ENCODE data around the gene IRF1. TPM values are rescaled to one million over a fixed set of nuclear protein-coding genes. Genes with fewer than 3 reads are reported as not detected.
"Not testable (repeated sequence)": the region's sequence is repeated elsewhere in the genome, so short reads cannot be mapped to it uniquely, and the experiment has no call there.

The IRF1 gene
- total RNA-seq, 1 experiment from 2014 or later = 5.7 TPM

GRCh38 chr5:132438917-132439316, 51.7 kb downstream of the IRF1 start:
- TF ChIP-seq CTCF (conservative IDR thresholded peaks at IDR 0.05; ENCODE audit: low read depth, low read length) (no peak), EZH2 (IDR thresholded peaks at IDR 0.05; ENCODE audit: borderline replicate concordance, low read depth, low read length, poor library complexity, severe bottlenecking) (no peak)
- Histone ChIP-seq H3K9me3 (ENCODE audit: low read depth, low read length, poor library complexity, severe bottlenecking) (no peaks in the 10 kb centered on the region), H3K27me3 (replicated peaks; ENCODE audit: insufficient read depth, low read depth, low read length, poor library complexity) (no peaks in the 10 kb centered on the region), H3K36me3 (ENCODE audit: insufficient read depth, low read length, poor library complexity, severe bottlenecking) (no peaks in the 10 kb centered on the region), H3K27ac (ENCODE audit: low read depth, low read length, poor library complexity, severe bottlenecking) (no peak overlapping the region), H3K4me1 (ENCODE audit: insufficient read depth, low read length, poor library complexity, severe bottlenecking) (peaks cover 11% of the 10 kb centered on the region), H3K4me3 (ENCODE audit: low read depth, low read length, poor library complexity, severe bottlenecking) (no peak overlapping the region)
- intact Hi-C loops (cut with micrococcal nuclease; ENCODE audit: unreplicated experiment) = no loop called here
- DNase-seq (ENCODE audit: low spot score) = no peak
- CTCF ChIA-PET = no interaction called here
- BruUV-seq (replicated peaks) = no TSS peak
- POLR2A ChIA-PET (ENCODE audit: low non-redundant PET) = no interaction called here

- H3K36me3 ChIP-seq (ENCODE audit: insufficient read depth, low read length, poor library complexity, severe bottlenecking); H3K9me3 ChIP-seq (ENCODE audit: low read depth, low read length, poor library complexity, severe bottlenecking); intact Hi-C loops (cut with micrococcal nuclease; ENCODE audit: unreplicated experiment); H3K4me3 ChIP-seq (ENCODE audit: low read depth, low read length, poor library complexity, severe bottlenecking); BruUV-seq (replicated peaks); CTCF ChIA-PET; H3K27me3 ChIP-seq (replicated peaks; ENCODE audit: insufficient read depth, low read depth, low read length, poor library complexity); DNase-seq (ENCODE audit: low spot score); H3K27ac ChIP-seq (ENCODE audit: low read depth, low read length, poor library complexity, severe bottlenecking); POLR2A ChIA-PET (ENCODE audit: low non-redundant PET): not testable (repeated sequence)
- H3K4me1 ChIP-seq (ENCODE audit: insufficient read depth, low read length, poor library complexity, severe bottlenecking) = peaks cover 11% of the 10 kb centered on the region
Observed at GRCh38 chr5:132438267-132438645, 52.3 kb downstream of the IRF1 start.

GRCh38 chr5:132437604-132438266, 52.8 kb downstream of the IRF1 start:
- no peaks in the 10 kb centered on the region for H3K9me3 ChIP-seq (ENCODE audit: low read depth, low read length, poor library complexity, severe bottlenecking)
- no TSS peak for BruUV-seq (replicated peaks)
- intact Hi-C loops (cut with micrococcal nuclease; ENCODE audit: unreplicated experiment) = no loop called here
- POLR2A ChIA-PET (ENCODE audit: low non-redundant PET) = no interaction called here
- peak; percentile 67 for DNase-seq (ENCODE audit: low spot score)
- H3K36me3 ChIP-seq (ENCODE audit: insufficient read depth, low read length, poor library complexity, severe bottlenecking) = no peaks in the 10 kb centered on the region
- H3K4me3 ChIP-seq (ENCODE audit: low read depth, low read length, poor library complexity, severe bottlenecking) = no peak overlapping the region
- TF ChIP-seq EZH2 (IDR thresholded peaks at IDR 0.05; ENCODE audit: borderline replicate concordance, low read depth, low read length, poor library complexity, severe bottlenecking) = no peak
- no peak for TF ChIP-seq CTCF (conservative IDR thresholded peaks at IDR 0.05; ENCODE audit: low read depth, low read length)
- no peak overlapping the region for H3K27ac ChIP-seq (ENCODE audit: low read depth, low read length, poor library complexity, severe bottlenecking)
- H3K27me3 ChIP-seq (replicated peaks; ENCODE audit: insufficient read depth, low read depth, low read length, poor library complexity) = no peaks in the 10 kb centered on the region
- H3K4me1 ChIP-seq (ENCODE audit: insufficient read depth, low read length, poor library complexity, severe bottlenecking) = peaks cover 11% of the 10 kb centered on the region
- CTCF ChIA-PET = no interaction called here

- H3K4me1 ChIP-seq (ENCODE audit: insufficient read depth, low read length, poor library complexity, severe bottlenecking) = peaks cover 11% of the 10 kb centered on the region
- H3K36me3 ChIP-seq (ENCODE audit: insufficient read depth, low read length, poor library complexity, severe bottlenecking) = no peaks in the 10 kb centered on the region
- no peaks in the 10 kb centered on the region for H3K27me3 ChIP-seq (replicated peaks; ENCODE audit: insufficient read depth, low read depth, low read length, poor library complexity)
- no peak overlapping the region for H3K4me3 ChIP-seq (ENCODE audit: low read depth, low read length, poor library complexity, severe bottlenecking)
- ChIA-PET CTCF (no interaction called here), POLR2A (ENCODE audit: low non-redundant PET) (no interaction called here)
- H3K27ac ChIP-seq (ENCODE audit: low read depth, low read length, poor library complexity, severe bottlenecking) = no peak overlapping the region
- no TSS peak for BruUV-seq (replicated peaks)
- no peaks in the 10 kb centered on the region for H3K9me3 ChIP-seq (ENCODE audit: low read depth, low read length, poor library complexity, severe bottlenecking)
- intact Hi-C loops (cut with micrococcal nuclease; ENCODE audit: unreplicated experiment) = no loop called here
- DNase-seq (ENCODE audit: low spot score) = no peak
- TF ChIP-seq CTCF (conservative IDR thresholded peaks at IDR 0.05; ENCODE audit: low read depth, low read length) = no peak
- no peak for TF ChIP-seq EZH2 (IDR thresholded peaks at IDR 0.05; ENCODE audit: borderline replicate concordance, low read depth, low read length, poor library complexity, severe bottlenecking)
Observed at GRCh38 chr5:132436936-132437335, 53.6 kb downstream of the IRF1 start.

Measured in A673 (cell line).